Upper lobe of right lung (tissue), 1 donor: ENCODE results near the gene GPR52. TPM values are rescaled to one million over a fixed set of nuclear protein-coding genes. Genes with fewer than 3 reads are reported as not detected.

Experiments used
- ATAC-seq: fragments of 200-7000 bp; cut with Tn5 transposase; one replicate; pipeline ENCODE4 v1.9.1; 2020; ENCODE audit warnings: mild to moderate bottlenecking, moderate library complexity
- DNase-seq: peaks from one replicate; pipeline ENCODE4 v3.0.0-alpha.2; 2020
- H3K27ac ChIP-seq: fragments of 200-600 bp; one replicate; pipeline ENCODE4 v1.8.0; 2022
- H3K27me3 ChIP-seq: fragments of 200-600 bp; one replicate; pipeline ENCODE4 v1.8.0; 2022; ENCODE audit warnings: mild to moderate bottlenecking
- H3K36me3 ChIP-seq: fragments of 200-600 bp; one replicate; pipeline ENCODE4 v1.8.0; 2022
- H3K4me1 ChIP-seq: fragments of 200-600 bp; one replicate; pipeline ENCODE4 v1.8.0; 2022
- H3K4me3 ChIP-seq: fragments of 200-600 bp; one replicate; pipeline ENCODE4 v1.8.0; 2022; ENCODE audit warnings: mild to moderate bottlenecking
- H3K9me3 ChIP-seq: fragments of 200-600 bp; one replicate; pipeline ENCODE4 v1.8.0; 2022
- intact Hi-C: fragments of 100-400 bp; cut with DNase I; formaldehyde crosslinking; loops from one replicate; pipeline ENCODE4 v1.11.0; 2022
- total RNA-seq: library from RNA; stranded (reverse); fragmentation: NEBNext Ultra II Directional; extraction: Animal tissue kit (Norgen Biotek cat#: 25700); gene quantifications from one replicate; pipeline ENCODE4 v1.2.1, GENCODE V29; 2021
- TF ChIP-seq, protein P1 (sequence below): fragments of 200-600 bp; IDR thresholded peaks from one replicate; pipeline ENCODE4 v1.8.0; 2022; ENCODE audit warnings: antibody characterized with exemption
- donor health status: DM: no; HTN: yes; CAD: no; lungs with severe emphysema.

The GPR52 gene
- total RNA-seq, 1 donor from 2014 or later = 1.9 TPM

DNA sequence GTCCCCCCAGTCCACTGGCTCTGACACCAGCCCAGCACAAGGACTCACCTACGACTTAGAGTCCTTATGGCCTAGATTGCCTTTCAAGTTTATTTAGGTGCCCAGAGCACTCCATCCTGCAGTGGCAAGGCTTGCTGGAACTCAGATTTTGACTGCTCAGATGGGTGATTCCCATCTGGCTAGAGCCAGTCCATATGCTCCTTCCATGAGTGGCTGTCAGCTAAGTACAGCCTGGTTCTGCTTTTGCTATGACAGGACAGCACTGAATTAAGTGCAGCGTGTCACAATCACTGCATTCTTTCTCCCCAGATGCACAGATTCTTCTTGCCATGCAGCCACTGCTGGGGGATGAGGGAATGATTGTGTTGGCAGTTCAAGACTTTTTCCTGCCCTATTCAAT, 43.8 kb downstream of the GPR52 start:
- intact Hi-C loops = no loop called here
- no peak for DNase-seq
- no peaks in the 10 kb centered on the region for H3K4me1 ChIP-seq
- ATAC-seq = no peak
- H3K36me3 ChIP-seq = no peaks in the 10 kb centered on the region
- H3K9me3 ChIP-seq = no peaks in the 10 kb centered on the region
- no peak overlapping the region for H3K27ac ChIP-seq
- TF ChIP-seq, protein P1, sequence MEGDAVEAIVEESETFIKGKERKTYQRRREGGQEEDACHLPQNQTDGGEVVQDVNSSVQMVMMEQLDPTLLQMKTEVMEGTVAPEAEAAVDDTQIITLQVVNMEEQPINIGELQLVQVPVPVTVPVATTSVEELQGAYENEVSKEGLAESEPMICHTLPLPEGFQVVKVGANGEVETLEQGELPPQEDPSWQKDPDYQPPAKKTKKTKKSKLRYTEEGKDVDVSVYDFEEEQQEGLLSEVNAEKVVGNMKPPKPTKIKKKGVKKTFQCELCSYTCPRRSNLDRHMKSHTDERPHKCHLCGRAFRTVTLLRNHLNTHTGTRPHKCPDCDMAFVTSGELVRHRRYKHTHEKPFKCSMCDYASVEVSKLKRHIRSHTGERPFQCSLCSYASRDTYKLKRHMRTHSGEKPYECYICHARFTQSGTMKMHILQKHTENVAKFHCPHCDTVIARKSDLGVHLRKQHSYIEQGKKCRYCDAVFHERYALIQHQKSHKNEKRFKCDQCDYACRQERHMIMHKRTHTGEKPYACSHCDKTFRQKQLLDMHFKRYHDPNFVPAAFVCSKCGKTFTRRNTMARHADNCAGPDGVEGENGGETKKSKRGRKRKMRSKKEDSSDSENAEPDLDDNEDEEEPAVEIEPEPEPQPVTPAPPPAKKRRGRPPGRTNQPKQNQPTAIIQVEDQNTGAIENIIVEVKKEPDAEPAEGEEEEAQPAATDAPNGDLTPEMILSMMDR = no peak
- no peak overlapping the region for H3K4me3 ChIP-seq
- no peaks in the 10 kb centered on the region for H3K27me3 ChIP-seq

DNA sequence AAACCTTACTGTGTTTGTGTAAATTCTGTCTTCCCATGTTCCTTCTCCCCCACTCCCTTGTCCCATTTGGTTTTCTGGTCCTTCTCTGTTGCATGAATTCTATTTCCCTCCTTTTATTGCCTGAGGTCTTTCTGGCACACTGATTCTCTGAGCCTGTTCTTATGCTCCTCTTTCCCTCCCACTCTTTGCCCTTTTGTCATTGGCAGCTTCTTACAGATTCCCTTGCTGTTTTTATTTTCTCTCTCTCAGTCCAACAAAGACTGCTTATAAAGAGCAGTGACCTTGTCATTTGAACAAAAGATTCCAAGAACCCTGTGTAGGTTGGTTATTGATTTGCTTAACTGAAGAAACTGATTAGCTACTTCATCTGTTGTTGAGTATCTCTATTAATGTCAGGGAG, 49.7 kb downstream of the GPR52 start:
- TF ChIP-seq, protein P1 = no peak
- no peaks in the 10 kb centered on the region for H3K27me3 ChIP-seq
- H3K9me3 ChIP-seq = no peaks in the 10 kb centered on the region
- H3K27ac ChIP-seq = no peak overlapping the region
- no peak for ATAC-seq
- intact Hi-C loops = no loop called here
- peaks cover 4% of the 10 kb centered on the region for H3K4me1 ChIP-seq
- no peak for DNase-seq
- no peak overlapping the region for H3K4me3 ChIP-seq
- no peaks in the 10 kb centered on the region for H3K36me3 ChIP-seq
